Endothelial cell of umbilical vein (primary cell): ENCODE measurements around the gene COL6A2. TPM values are rescaled to one million over a fixed set of nuclear protein-coding genes. Genes with fewer than 3 reads are reported as not detected.

Source experiments
- BruUV-seq: library from RNA; stranded (reverse); fragments of 400-500 nt; replicated peaks from 2 replicates; lab custom pipeline; 2021; lab: Mats Ljungman, UMichigan
- CTCF ChIA-PET: fragments of 300-600, 350-600 bp; sonication (Branson Sonifier 250); formaldehyde crosslinking; loops from one replicate; lab custom pipeline; 2021; ENCODE audit warnings: antibody characterized with exemption, inconsistent platforms; lab: Charles Lee
- POLR2A ChIA-PET: fragments of 300-600, 350-600 bp; sonication (Branson Sonifier 250); formaldehyde crosslinking; loops from one replicate; lab custom pipeline; 2021; ENCODE audit warnings: antibody characterized with exemption, inconsistent platforms; lab: Charles Lee
- DNase-seq: peaks from one replicate; pipeline ENCODE4 v3.0.0-alpha.2; 2011; ENCODE audit warnings: low read depth, low spot score
- FAIRE-seq: peaks from 2 replicates; lab custom pipeline; 2011; peaks lifted over from hg19 to GRCh38; lab: Jason Lieb, UNC
- H2AFZ ChIP-seq: 2 replicates; pipeline ENCODE4 v1.6.0; 2012; ENCODE audit warnings: low read depth, low read length, control low read depth, inconsistent platforms
- H3K27ac ChIP-seq: 2 replicates; pipeline ENCODE4 v1.5.1; 2011; ENCODE audit warnings: low read depth, mild to moderate bottlenecking, control low read depth, low read length, moderate library complexity; ENCODE audit not compliant: insufficient read depth
- H3K27me3 ChIP-seq, 2 experiments: 2 replicates each; pipeline versions ENCODE4 v1.6.0 to v1.6.1; 2011; ENCODE audit warnings: low read length in 2 of 2, mixed read lengths in 1 of 2; ENCODE audit not compliant: control insufficient read depth in 2 of 2, insufficient read depth in 2 of 2
- H3K36me3 ChIP-seq, 2 experiments: 2 replicates in 1 of 2; 3 replicates in 1 of 2; pipeline ENCODE4 v1.5.1; 2011; ENCODE audit warnings: low read length in 2 of 2, mild to moderate bottlenecking in 1 of 2, moderate library complexity in 1 of 2; ENCODE audit not compliant: control insufficient read depth in 2 of 2, insufficient read depth in 2 of 2; ENCODE audit errors: extremely low read depth in 1 of 2
- H3K4me1 ChIP-seq: 3 replicates; pipeline ENCODE4 v1.5.1; 2011; ENCODE audit warnings: mild to moderate bottlenecking, low read length; ENCODE audit not compliant: control insufficient read depth, insufficient read depth; ENCODE audit errors: extremely low read depth
- H3K4me2 ChIP-seq: 2 replicates; pipeline ENCODE4 v1.6.1; 2011; ENCODE audit warnings: low read length, control low read depth, mixed read lengths; ENCODE audit not compliant: insufficient read depth
- H3K4me3 ChIP-seq, 3 experiments: fragments of 200-600 bp in 1 of 3; sonication (generic), shearing (Covaris generic) in 1 of 3; replicated peaks in 1 of 3; 2 replicates each; pipeline ENCODE4 v1.5.1; 2011 to 2016; ENCODE audit warnings: control low read depth in 3 of 3, low read length in 3 of 3, mild to moderate bottlenecking in 2 of 3, inconsistent platforms in 1 of 3, low read depth in 1 of 3, moderate library complexity in 1 of 3; ENCODE audit not compliant: insufficient read depth in 1 of 3
- H3K79me2 ChIP-seq: 2 replicates; pipeline ENCODE4 v1.6.0; 2012; ENCODE audit warnings: low read length, inconsistent platforms; ENCODE audit not compliant: control insufficient read depth, insufficient read depth
- H3K9ac ChIP-seq: replicated peaks from 2 replicates; pipeline ENCODE3; 2011; ENCODE audit warnings: low read length, control low read depth; ENCODE audit not compliant: insufficient read depth; ENCODE audit errors: extremely low read depth
- H3K9me1 ChIP-seq: replicated peaks from 3 replicates; pipeline ENCODE4 v1.6.0; 2011; ENCODE audit warnings: mild to moderate bottlenecking, low read length; ENCODE audit not compliant: control insufficient read depth, insufficient read depth; ENCODE audit errors: extremely low read depth
- H3K9me3 ChIP-seq: replicated peaks from 2 replicates; pipeline ENCODE4 v1.5.1; 2012; ENCODE audit warnings: low read length, inconsistent platforms; ENCODE audit not compliant: control insufficient read depth, insufficient read depth
- H4K20me1 ChIP-seq: replicated peaks from 2 replicates; pipeline ENCODE3; 2011; ENCODE audit warnings: mild to moderate bottlenecking, low read length; ENCODE audit not compliant: control insufficient read depth, insufficient read depth; ENCODE audit errors: extremely low read depth
- EZH2 ChIP-seq: IDR thresholded peaks from 2 replicates; pipeline ENCODE4 v1.6.1; 2012; ENCODE audit warnings: borderline replicate concordance, low read depth, mild to moderate bottlenecking, moderate library complexity, low read length, inconsistent platforms; ENCODE audit not compliant: severe bottlenecking
- FOS ChIP-seq: IDR thresholded peaks from 2 replicates; pipeline ENCODE4 v1.6.1; 2011; ENCODE audit warnings: mild to moderate bottlenecking, low read length, moderate library complexity, borderline replicate concordance; ENCODE audit not compliant: insufficient read depth
- GATA2 ChIP-seq: IDR thresholded peaks from 2 replicates; pipeline ENCODE4 v1.7.0; 2011; ENCODE audit warnings: low read depth, mild to moderate bottlenecking, moderate library complexity, mixed read lengths, low read length; ENCODE audit not compliant: insufficient read length, insufficient read depth
- JUN ChIP-seq: IDR thresholded peaks from 2 replicates; pipeline ENCODE4 v1.6.1; 2011; ENCODE audit warnings: borderline replicate concordance, low read depth; ENCODE audit not compliant: insufficient read length, insufficient read depth
- POLR2A ChIP-seq: IDR thresholded peaks from 2 replicates; pipeline ENCODE4 v1.6.1; 2012; ENCODE audit warnings: low read depth, mild to moderate bottlenecking, control low read depth, low read length
- POLR2AphosphoS5 ChIP-seq: IDR thresholded peaks from 2 replicates; pipeline ENCODE4 v1.6.1; 2012; ENCODE audit warnings: low read depth, mild to moderate bottlenecking, control low read depth, low read length, moderate library complexity; ENCODE audit not compliant: insufficient read depth
- dilution Hi-C: fragments of 300-500 bp; cut with MboI; formaldehyde crosslinking; loops from one replicate; pipeline ENCODE4 v1.15.0; 2019; ENCODE audit warnings: low sequenced_read_pairs; ENCODE audit not compliant: extremely low pct_ligation_motif_present
- intact Hi-C: fragments of 100-400 bp; cut with micrococcal nuclease; formaldehyde crosslinking; loops from one replicate; pipeline ENCODE4 v1.10.0; 2022
- polyA plus RNA-seq, 4 experiments: library from polyadenylated mRNA; depleted of rRNA in 3 of 4; stranded (reverse) in 3 of 4; unstranded in 1 of 4; fragments of >200 nt; gene quantifications; 2 replicates each; pipeline versions ENCODE4 v1.2.1 to v1.2.3, GENCODE V29; 2011 to 2012; ENCODE audit warnings: missing spikeins in 1 of 4
- total RNA-seq: library from RNA; stranded (reverse); gene quantifications from 2 replicates; pipeline ENCODE4 v1.2.3, GENCODE V29; 2021
- TF ChIP-seq, protein P1 (sequence below), 2 donors: IDR thresholded peaks; 1 replicate in 1 of 2; 2 replicates in 1 of 2; pipeline ENCODE4 v1.5.1; 2011; ENCODE audit warnings: low read length in 2 of 2, mild to moderate bottlenecking in 2 of 2, moderate library complexity in 2 of 2, control low read depth in 1 of 2, inconsistent platforms in 1 of 2, low read depth in 1 of 2; ENCODE audit not compliant: insufficient read depth in 1 of 2; ENCODE audit errors: extremely low read depth in 1 of 2
- TF ChIP-seq, protein P2 (sequence below): IDR thresholded peaks from 2 replicates; pipeline ENCODE4 v1.6.1; 2011; ENCODE audit not compliant: insufficient read depth, insufficient read length

COL6A2 gene
- total and polyA plus RNA-seq, 2 donors (not counting 3 experiments of a cell fraction or from before 2014, with no cell fraction given) = 3.4 to 6.1 TPM

DNA sequence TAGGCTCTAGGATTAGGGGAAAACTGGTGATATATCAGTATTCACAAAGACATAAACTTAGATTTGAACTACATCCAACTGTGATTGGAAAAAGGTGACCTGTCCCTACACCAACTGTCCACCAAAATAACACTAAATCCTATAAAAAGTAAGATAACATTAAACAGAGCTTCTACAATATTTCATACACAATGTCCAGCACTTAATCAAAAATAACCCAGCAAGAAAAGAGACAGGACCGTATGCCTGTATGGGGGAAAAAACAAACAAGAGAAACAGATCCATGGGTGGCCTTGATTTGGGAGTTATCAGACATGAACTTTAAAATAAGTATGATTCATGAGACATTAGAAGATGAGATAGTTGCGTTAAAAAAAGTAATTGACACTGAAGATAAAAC, 9.7 kb upstream of the COL6A2 start:
- FAIRE-seq = no peak
- H3K9me3 ChIP-seq = no peaks in the 10 kb centered on the region
- DNase-seq = no peak
- H3K27me3 ChIP-seq = peaks cover 0 to 2% of the 10 kb centered on the region in 2 experiments
- no TSS peak for BruUV-seq
- CTCF ChIA-PET = interaction anchor here (1.2 kb wide), 1 partner anchor 115 kb away, joined by 3 read pairs; no protein-coding TSS in a partner anchor
- no peaks in the 10 kb centered on the region for H3K9me1 ChIP-seq
- no peak overlapping the region for H3K4me2 ChIP-seq
- no peaks in the 10 kb centered on the region for H4K20me1 ChIP-seq
- no peak overlapping the region for H3K27ac ChIP-seq
- POLR2A ChIA-PET = no interaction called here
- dilution Hi-C loops = no loop called here
- no peaks in the 10 kb centered on the region for H3K79me2 ChIP-seq
- no peak overlapping the region for H2AFZ ChIP-seq
- no peak for TF ChIP-seq JUN
- TF ChIP-seq, protein P1, sequence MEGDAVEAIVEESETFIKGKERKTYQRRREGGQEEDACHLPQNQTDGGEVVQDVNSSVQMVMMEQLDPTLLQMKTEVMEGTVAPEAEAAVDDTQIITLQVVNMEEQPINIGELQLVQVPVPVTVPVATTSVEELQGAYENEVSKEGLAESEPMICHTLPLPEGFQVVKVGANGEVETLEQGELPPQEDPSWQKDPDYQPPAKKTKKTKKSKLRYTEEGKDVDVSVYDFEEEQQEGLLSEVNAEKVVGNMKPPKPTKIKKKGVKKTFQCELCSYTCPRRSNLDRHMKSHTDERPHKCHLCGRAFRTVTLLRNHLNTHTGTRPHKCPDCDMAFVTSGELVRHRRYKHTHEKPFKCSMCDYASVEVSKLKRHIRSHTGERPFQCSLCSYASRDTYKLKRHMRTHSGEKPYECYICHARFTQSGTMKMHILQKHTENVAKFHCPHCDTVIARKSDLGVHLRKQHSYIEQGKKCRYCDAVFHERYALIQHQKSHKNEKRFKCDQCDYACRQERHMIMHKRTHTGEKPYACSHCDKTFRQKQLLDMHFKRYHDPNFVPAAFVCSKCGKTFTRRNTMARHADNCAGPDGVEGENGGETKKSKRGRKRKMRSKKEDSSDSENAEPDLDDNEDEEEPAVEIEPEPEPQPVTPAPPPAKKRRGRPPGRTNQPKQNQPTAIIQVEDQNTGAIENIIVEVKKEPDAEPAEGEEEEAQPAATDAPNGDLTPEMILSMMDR (IDR thresholded peaks at IDR 0.05; ENCODE audit: extremely low read depth in 1 of 2, insufficient read depth in 1 of 2, low read depth in 1 of 2, low read length in 2 of 2) = no peak
- TF ChIP-seq POLR2AphosphoS5 = no peak
- TF ChIP-seq GATA2 = no peak
- no peak for TF ChIP-seq EZH2
- H3K36me3 ChIP-seq = no peaks in the 10 kb centered on the region
- intact Hi-C loops = no loop called here
- H3K4me3 ChIP-seq = no peak overlapping the region
- H3K9ac ChIP-seq = no peak overlapping the region
- H3K4me1 ChIP-seq = no peaks in the 10 kb centered on the region

DNA sequence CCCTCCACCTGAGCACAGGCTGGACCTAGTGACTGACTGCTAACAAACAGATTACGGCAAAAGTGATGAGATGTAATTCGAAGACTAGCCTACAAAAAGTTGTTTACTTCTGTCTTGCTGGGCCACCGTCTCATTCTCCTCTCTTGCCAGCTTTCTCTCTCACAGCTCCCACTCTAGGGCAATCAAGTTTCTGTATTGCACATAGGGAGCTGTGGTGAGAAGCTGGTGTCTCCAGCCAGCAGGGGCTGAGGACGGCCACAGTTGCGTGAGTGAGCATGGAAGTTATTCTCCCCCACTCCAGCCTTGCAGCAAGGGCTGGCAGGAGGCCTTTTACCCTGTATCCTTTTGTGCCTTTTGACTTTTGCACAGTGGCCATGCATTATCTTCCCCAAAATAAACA, 8.6 kb upstream of the COL6A2 start:
- intact Hi-C loops (no loop called here), dilution Hi-C loops (no loop called here)
- DNase-seq = no peak
- Histone ChIP-seq H3K36me3 (no peaks in the 10 kb centered on the region), H2AFZ (no peak overlapping the region), H3K27me3 (peaks cover 0 to 2% of the 10 kb centered on the region in 2 experiments), H3K4me3 (no peak overlapping the region), H3K9ac (no peak overlapping the region), H3K4me1 (no peaks in the 10 kb centered on the region), H3K27ac (no peak overlapping the region), H3K9me3 (no peaks in the 10 kb centered on the region), H3K9me1 (no peaks in the 10 kb centered on the region), H4K20me1 (no peaks in the 10 kb centered on the region), H3K79me2 (no peaks in the 10 kb centered on the region), H3K4me2 (no peak overlapping the region)
- ChIA-PET POLR2A (no interaction called here), CTCF (no interaction called here)
- FAIRE-seq = no peak
- BruUV-seq = no TSS peak
- TF ChIP-seq FOS (no peak), POLR2AphosphoS5 (no peak), POLR2A (no peak), GATA2 (no peak)
- TF ChIP-seq, protein P2, sequence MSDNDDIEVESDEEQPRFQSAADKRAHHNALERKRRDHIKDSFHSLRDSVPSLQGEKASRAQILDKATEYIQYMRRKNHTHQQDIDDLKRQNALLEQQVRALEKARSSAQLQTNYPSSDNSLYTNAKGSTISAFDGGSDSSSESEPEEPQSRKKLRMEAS = no peak
- TF ChIP-seq, protein P1 (IDR thresholded peaks at IDR 0.05; ENCODE audit: extremely low read depth in 1 of 2, insufficient read depth in 1 of 2, low read depth in 1 of 2, low read length in 2 of 2) = no peak
